Endothelial cell of umbilical vein (primary cell): ENCODE data around the gene ZNF273. TPM values are rescaled to one million over a fixed set of nuclear protein-coding genes. Genes with fewer than 3 reads are reported as not detected.

ENCODE experiments used
- BruUV-seq: library from RNA; stranded (reverse); fragments of 400-500 nt; replicated peaks from 2 replicates; lab custom pipeline; 2021; lab: Mats Ljungman, UMichigan
- CTCF ChIA-PET: fragments of 300-600, 350-600 bp; sonication (Branson Sonifier 250); formaldehyde crosslinking; loops from one replicate; lab custom pipeline; 2021; ENCODE audit warnings: antibody characterized with exemption, inconsistent platforms; lab: Charles Lee
- POLR2A ChIA-PET: fragments of 300-600, 350-600 bp; sonication (Branson Sonifier 250); formaldehyde crosslinking; loops from one replicate; lab custom pipeline; 2021; ENCODE audit warnings: antibody characterized with exemption, inconsistent platforms; lab: Charles Lee
- DNase-seq: peaks from one replicate; pipeline ENCODE4 v3.0.0-alpha.2; 2011; ENCODE audit warnings: low read depth, low spot score
- FAIRE-seq: peaks from 2 replicates; lab custom pipeline; 2011; peaks lifted over from hg19 to GRCh38; lab: Jason Lieb, UNC
- H2AFZ ChIP-seq: 2 replicates; pipeline ENCODE4 v1.6.0; 2012; ENCODE audit warnings: low read depth, low read length, control low read depth, inconsistent platforms
- H3K27ac ChIP-seq: 2 replicates; pipeline ENCODE4 v1.5.1; 2011; ENCODE audit warnings: low read depth, mild to moderate bottlenecking, control low read depth, low read length, moderate library complexity; ENCODE audit not compliant: insufficient read depth
- H3K27me3 ChIP-seq, 2 experiments: 2 replicates each; pipeline versions ENCODE4 v1.6.0 to v1.6.1; 2011; ENCODE audit warnings: low read length in 2 of 2, mixed read lengths in 1 of 2; ENCODE audit not compliant: control insufficient read depth in 2 of 2, insufficient read depth in 2 of 2
- H3K36me3 ChIP-seq, 2 experiments: 2 replicates in 1 of 2; 3 replicates in 1 of 2; pipeline ENCODE4 v1.5.1; 2011; ENCODE audit warnings: low read length in 2 of 2, mild to moderate bottlenecking in 1 of 2, moderate library complexity in 1 of 2; ENCODE audit not compliant: control insufficient read depth in 2 of 2, insufficient read depth in 2 of 2; ENCODE audit errors: extremely low read depth in 1 of 2
- H3K4me1 ChIP-seq: 3 replicates; pipeline ENCODE4 v1.5.1; 2011; ENCODE audit warnings: mild to moderate bottlenecking, low read length; ENCODE audit not compliant: control insufficient read depth, insufficient read depth; ENCODE audit errors: extremely low read depth
- H3K4me2 ChIP-seq: 2 replicates; pipeline ENCODE4 v1.6.1; 2011; ENCODE audit warnings: low read length, control low read depth, mixed read lengths; ENCODE audit not compliant: insufficient read depth
- H3K4me3 ChIP-seq, 3 experiments: fragments of 200-600 bp in 1 of 3; sonication (generic), shearing (Covaris generic) in 1 of 3; replicated peaks in 1 of 3; 2 replicates each; pipeline ENCODE4 v1.5.1; 2011 to 2016; ENCODE audit warnings: control low read depth in 3 of 3, low read length in 3 of 3, mild to moderate bottlenecking in 2 of 3, inconsistent platforms in 1 of 3, low read depth in 1 of 3, moderate library complexity in 1 of 3; ENCODE audit not compliant: insufficient read depth in 1 of 3
- H3K79me2 ChIP-seq: 2 replicates; pipeline ENCODE4 v1.6.0; 2012; ENCODE audit warnings: low read length, inconsistent platforms; ENCODE audit not compliant: control insufficient read depth, insufficient read depth
- H3K9ac ChIP-seq: replicated peaks from 2 replicates; pipeline ENCODE3; 2011; ENCODE audit warnings: low read length, control low read depth; ENCODE audit not compliant: insufficient read depth; ENCODE audit errors: extremely low read depth
- H3K9me1 ChIP-seq: replicated peaks from 3 replicates; pipeline ENCODE4 v1.6.0; 2011; ENCODE audit warnings: mild to moderate bottlenecking, low read length; ENCODE audit not compliant: control insufficient read depth, insufficient read depth; ENCODE audit errors: extremely low read depth
- H3K9me3 ChIP-seq: replicated peaks from 2 replicates; pipeline ENCODE4 v1.5.1; 2012; ENCODE audit warnings: low read length, inconsistent platforms; ENCODE audit not compliant: control insufficient read depth, insufficient read depth
- H4K20me1 ChIP-seq: replicated peaks from 2 replicates; pipeline ENCODE3; 2011; ENCODE audit warnings: mild to moderate bottlenecking, low read length; ENCODE audit not compliant: control insufficient read depth, insufficient read depth; ENCODE audit errors: extremely low read depth
- EZH2 ChIP-seq: IDR thresholded peaks from 2 replicates; pipeline ENCODE4 v1.6.1; 2012; ENCODE audit warnings: borderline replicate concordance, low read depth, mild to moderate bottlenecking, moderate library complexity, low read length, inconsistent platforms; ENCODE audit not compliant: severe bottlenecking
- FOS ChIP-seq: IDR thresholded peaks from 2 replicates; pipeline ENCODE4 v1.6.1; 2011; ENCODE audit warnings: mild to moderate bottlenecking, low read length, moderate library complexity, borderline replicate concordance; ENCODE audit not compliant: insufficient read depth
- GATA2 ChIP-seq: IDR thresholded peaks from 2 replicates; pipeline ENCODE4 v1.7.0; 2011; ENCODE audit warnings: low read depth, mild to moderate bottlenecking, moderate library complexity, mixed read lengths, low read length; ENCODE audit not compliant: insufficient read length, insufficient read depth
- JUN ChIP-seq: IDR thresholded peaks from 2 replicates; pipeline ENCODE4 v1.6.1; 2011; ENCODE audit warnings: borderline replicate concordance, low read depth; ENCODE audit not compliant: insufficient read length, insufficient read depth
- MYC ChIP-seq: IDR thresholded peaks from one replicate; pipeline ENCODE4 v1.6.1; 2011; ENCODE audit warnings: mild to moderate bottlenecking, low read depth, low read length
- POLR2A ChIP-seq: IDR thresholded peaks from 2 replicates; pipeline ENCODE4 v1.6.1; 2012; ENCODE audit warnings: low read depth, mild to moderate bottlenecking, control low read depth, low read length
- POLR2AphosphoS5 ChIP-seq: IDR thresholded peaks from 2 replicates; pipeline ENCODE4 v1.6.1; 2012; ENCODE audit warnings: low read depth, mild to moderate bottlenecking, control low read depth, low read length, moderate library complexity; ENCODE audit not compliant: insufficient read depth
- dilution Hi-C: fragments of 300-500 bp; cut with MboI; formaldehyde crosslinking; loops from one replicate; pipeline ENCODE4 v1.15.0; 2019; ENCODE audit warnings: low sequenced_read_pairs; ENCODE audit not compliant: extremely low pct_ligation_motif_present
- intact Hi-C: fragments of 100-400 bp; cut with micrococcal nuclease; formaldehyde crosslinking; loops from one replicate; pipeline ENCODE4 v1.10.0; 2022
- polyA plus RNA-seq, 4 experiments: library from polyadenylated mRNA; depleted of rRNA in 3 of 4; stranded (reverse) in 3 of 4; unstranded in 1 of 4; fragments of >200 nt; gene quantifications; 2 replicates each; pipeline versions ENCODE4 v1.2.1 to v1.2.3, GENCODE V29; 2011 to 2012; ENCODE audit warnings: missing spikeins in 1 of 4
- total RNA-seq: library from RNA; stranded (reverse); gene quantifications from 2 replicates; pipeline ENCODE4 v1.2.3, GENCODE V29; 2021
- TF ChIP-seq, protein P1 (sequence below), 2 donors: IDR thresholded peaks; 1 replicate in 1 of 2; 2 replicates in 1 of 2; pipeline ENCODE4 v1.5.1; 2011; ENCODE audit warnings: low read length in 2 of 2, mild to moderate bottlenecking in 2 of 2, moderate library complexity in 2 of 2, control low read depth in 1 of 2, inconsistent platforms in 1 of 2, low read depth in 1 of 2; ENCODE audit not compliant: insufficient read depth in 1 of 2; ENCODE audit errors: extremely low read depth in 1 of 2
- TF ChIP-seq, protein P2 (sequence below): IDR thresholded peaks from 2 replicates; pipeline ENCODE4 v1.6.1; 2011; ENCODE audit not compliant: insufficient read depth, insufficient read length

ZNF273 gene
- total and polyA plus RNA-seq, 2 donors (not counting 3 experiments of a cell fraction or from before 2014, with no cell fraction given), result 1.4 to 4.1 TPM

DNA sequence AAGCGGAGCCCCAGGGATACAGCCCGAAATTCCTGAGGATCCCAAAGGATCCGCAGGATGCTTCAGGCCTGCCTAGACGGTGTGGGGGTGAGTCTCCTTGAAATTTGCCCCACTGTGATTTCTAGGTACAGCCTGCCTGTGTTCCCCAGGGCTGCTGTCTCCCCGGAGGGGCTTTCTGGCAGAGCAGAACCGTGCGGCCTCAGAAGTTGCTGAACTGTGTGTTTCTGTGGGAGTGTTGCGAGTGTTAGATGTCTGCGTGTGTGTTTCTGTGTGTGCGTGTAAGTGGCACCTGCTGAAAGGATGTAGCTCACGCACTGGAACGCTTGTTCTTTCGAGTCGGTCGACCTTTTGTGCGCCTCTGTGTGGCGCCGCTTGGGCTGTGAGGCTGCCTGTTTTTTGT lies 27.8 kb upstream of the ZNF273 start:
- TF ChIP-seq POLR2A, result no peak
- TF ChIP-seq JUN, result no peak
- TF ChIP-seq FOS, result no peak
- TF ChIP-seq, protein P1, sequence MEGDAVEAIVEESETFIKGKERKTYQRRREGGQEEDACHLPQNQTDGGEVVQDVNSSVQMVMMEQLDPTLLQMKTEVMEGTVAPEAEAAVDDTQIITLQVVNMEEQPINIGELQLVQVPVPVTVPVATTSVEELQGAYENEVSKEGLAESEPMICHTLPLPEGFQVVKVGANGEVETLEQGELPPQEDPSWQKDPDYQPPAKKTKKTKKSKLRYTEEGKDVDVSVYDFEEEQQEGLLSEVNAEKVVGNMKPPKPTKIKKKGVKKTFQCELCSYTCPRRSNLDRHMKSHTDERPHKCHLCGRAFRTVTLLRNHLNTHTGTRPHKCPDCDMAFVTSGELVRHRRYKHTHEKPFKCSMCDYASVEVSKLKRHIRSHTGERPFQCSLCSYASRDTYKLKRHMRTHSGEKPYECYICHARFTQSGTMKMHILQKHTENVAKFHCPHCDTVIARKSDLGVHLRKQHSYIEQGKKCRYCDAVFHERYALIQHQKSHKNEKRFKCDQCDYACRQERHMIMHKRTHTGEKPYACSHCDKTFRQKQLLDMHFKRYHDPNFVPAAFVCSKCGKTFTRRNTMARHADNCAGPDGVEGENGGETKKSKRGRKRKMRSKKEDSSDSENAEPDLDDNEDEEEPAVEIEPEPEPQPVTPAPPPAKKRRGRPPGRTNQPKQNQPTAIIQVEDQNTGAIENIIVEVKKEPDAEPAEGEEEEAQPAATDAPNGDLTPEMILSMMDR (IDR thresholded peaks at IDR 0.05; ENCODE audit: extremely low read depth in 1 of 2, insufficient read depth in 1 of 2, low read depth in 1 of 2, low read length in 2 of 2), result no peak
- no peaks in the 10 kb centered on the region for H3K9me1 ChIP-seq
- H3K4me3 ChIP-seq, result no peak overlapping the region
- H3K27me3 ChIP-seq, result no peaks in the 10 kb centered on the region
- ChIA-PET POLR2A (no interaction called here), CTCF (no interaction called here)
- no peak overlapping the region for H2AFZ ChIP-seq
- H3K36me3 ChIP-seq, result no peaks in the 10 kb centered on the region
- dilution Hi-C loops, result no loop called here
- H3K4me2 ChIP-seq, result no peak overlapping the region
- H3K9ac ChIP-seq, result no peak overlapping the region
- H4K20me1 ChIP-seq, result no peaks in the 10 kb centered on the region
- no peak for FAIRE-seq
- no peaks in the 10 kb centered on the region for H3K79me2 ChIP-seq
- BruUV-seq, result no TSS peak
- H3K27ac ChIP-seq, result no peak overlapping the region
- H3K4me1 ChIP-seq, result no peaks in the 10 kb centered on the region
- H3K9me3 ChIP-seq, result peaks cover 2% of the 10 kb centered on the region
- no peak for DNase-seq
- intact Hi-C loops, result no loop called here

DNA sequence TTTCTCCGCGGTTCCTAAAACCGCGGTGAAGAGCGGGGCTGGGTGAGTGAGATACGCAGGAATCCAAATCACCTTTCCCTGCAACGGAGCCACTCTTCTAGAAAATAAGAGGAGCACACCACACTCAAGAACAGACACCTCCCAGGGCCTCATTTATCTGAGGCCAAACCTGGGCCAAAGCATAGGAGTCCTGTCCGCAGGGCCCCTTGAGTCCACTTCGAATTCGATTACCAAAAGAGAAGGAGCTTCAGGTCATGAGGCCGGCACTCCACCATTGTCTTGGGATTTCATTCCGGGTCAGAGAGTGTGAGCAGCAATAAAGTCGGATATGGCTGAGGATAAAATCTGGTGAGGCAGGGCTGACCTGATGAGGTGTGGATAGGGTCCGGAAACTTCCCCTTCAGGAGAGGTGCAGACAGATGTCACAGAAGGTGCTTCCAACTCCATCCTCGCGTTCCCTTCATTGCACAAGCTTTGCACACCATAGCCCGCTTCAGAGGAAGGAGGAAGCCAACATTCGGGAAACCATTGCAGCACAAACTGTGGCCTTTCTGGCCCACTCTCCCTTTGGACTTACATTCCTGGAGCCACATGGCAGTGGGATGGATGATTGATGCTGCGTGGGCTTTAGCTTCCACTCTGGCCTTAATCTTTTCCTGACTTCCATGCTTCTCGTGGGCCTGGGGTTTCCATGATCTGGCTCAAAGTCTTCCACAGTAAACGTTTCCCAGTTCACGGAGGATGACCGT lies 27.2 kb upstream of the ZNF273 start:
- Histone ChIP-seq H3K9me1 (no peaks in the 10 kb centered on the region), H3K9ac (no peak overlapping the region), H4K20me1 (no peaks in the 10 kb centered on the region), H3K4me1 (no peaks in the 10 kb centered on the region), H3K27me3 (no peaks in the 10 kb centered on the region), H3K27ac (no peak overlapping the region), H3K4me3 (no peak overlapping the region), H3K36me3 (no peaks in the 10 kb centered on the region), H3K79me2 (no peaks in the 10 kb centered on the region), H3K9me3 (peaks cover 2% of the 10 kb centered on the region), H3K4me2 (no peak overlapping the region), H2AFZ (no peak overlapping the region)
- dilution Hi-C loops (no loop called here), intact Hi-C loops (no loop called here)
- POLR2A ChIA-PET, result no interaction called here
- CTCF ChIA-PET, result no interaction called here
- TF ChIP-seq MYC (no peak), POLR2AphosphoS5 (no peak), POLR2A (no peak), GATA2 (no peak), JUN (no peak), EZH2 (no peak), FOS (no peak)
- TF ChIP-seq, protein P2, sequence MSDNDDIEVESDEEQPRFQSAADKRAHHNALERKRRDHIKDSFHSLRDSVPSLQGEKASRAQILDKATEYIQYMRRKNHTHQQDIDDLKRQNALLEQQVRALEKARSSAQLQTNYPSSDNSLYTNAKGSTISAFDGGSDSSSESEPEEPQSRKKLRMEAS, result no peak
- TF ChIP-seq, protein P1 (IDR thresholded peaks at IDR 0.05; ENCODE audit: extremely low read depth in 1 of 2, insufficient read depth in 1 of 2, low read depth in 1 of 2, low read length in 2 of 2), result no peak
- no TSS peak for BruUV-seq
- no peak for DNase-seq
- FAIRE-seq, result no peak
